Measurements from ENCODE around the gene ADAMTSL1. TPM values are rescaled to one million over a fixed set of nuclear protein-coding genes. Genes with fewer than 3 reads are reported as not detected.
A peak's percentile ranks its signal among the peaks of the same experiment; 100 is the strongest.

The ADAMTSL1 gene
- total and polyA plus RNA-seq, 2 experiments from 2014 or later = 2.3 to 5.0 TPM

- no peaks in the 10 kb centered on the region for H3K36me3 ChIP-seq (ENCODE audit: insufficient read depth)
- no peak for TF ChIP-seq JUNB (IDR thresholded peaks at IDR 0.05; ENCODE audit: unreplicated experiment)
- peak; percentile 39 for ATAC-seq
- no peak overlapping the region for H3K27ac ChIP-seq (ENCODE audit: low read depth)
- DNase-seq (ENCODE audit: low spot score) = no peak
- H3K4me3 ChIP-seq = no peak overlapping the region
- peaks cover 24% of the 10 kb centered on the region for H3K4me1 Mint-ChIP-seq
- H3K9me3 Mint-ChIP-seq = no peaks in the 10 kb centered on the region
- peaks cover 2% of the 10 kb centered on the region for H3K27me3 Mint-ChIP-seq (ENCODE audit: insufficient read depth, low read depth, poor library complexity)
- peaks cover 8% of the 10 kb centered on the region; the same call in 1 of the 2 replicates for H3K9me2 ChIP-seq (ENCODE audit: insufficient read depth)
- no peaks in the 10 kb centered on the region for H3F3A ChIP-seq (replicated peaks; ENCODE audit: low read depth)
- no peaks in the 10 kb centered on the region for H3K79me2 ChIP-seq (replicated peaks; ENCODE audit: insufficient read depth)
- no peaks in the 10 kb centered on the region for H4K20me1 ChIP-seq (replicated peaks; ENCODE audit: insufficient read depth)
- H3K4me1 ChIP-seq (ENCODE audit: insufficient read depth) = peaks cover 3% of the 10 kb centered on the region
- no peaks in the 10 kb centered on the region for H3K27me3 ChIP-seq (ENCODE audit: insufficient read depth)
- no peak overlapping the region for H3K4me3 Mint-ChIP-seq
- H3K4me2 ChIP-seq = no peak overlapping the region
- no peak overlapping the region for H2AFZ ChIP-seq
- H3K27ac Mint-ChIP-seq = no peak overlapping the region
- no peaks in the 10 kb centered on the region for H3K36me3 Mint-ChIP-seq (ENCODE audit: low read depth)
Measured at GRCh38 chr9:18826248-18826647, 352.3 kb downstream of the ADAMTSL1 start.

- ATAC-seq = no peak
- Histone ChIP-seq H3K4me3 (no peak overlapping the region), H3K4me1 (ENCODE audit: insufficient read depth) (no peaks in the 10 kb centered on the region; the same call in 1 of the 2 replicates), H3K27me3 (ENCODE audit: insufficient read depth) (no peaks in the 10 kb centered on the region), H3K4me2 (no peak overlapping the region), H4K20me1 (replicated peaks; ENCODE audit: insufficient read depth) (no peaks in the 10 kb centered on the region), H3K27ac (ENCODE audit: low read depth) (no peak overlapping the region), H3K79me2 (replicated peaks; ENCODE audit: insufficient read depth) (no peaks in the 10 kb centered on the region), H3F3A (replicated peaks; ENCODE audit: low read depth) (no peaks in the 10 kb centered on the region), H2AFZ (no peak overlapping the region), H3K9me2 (ENCODE audit: insufficient read depth) (0 out of 2 replicates have a peak, but pooled peaks cover 5% of the 10 kb centered on the region), H3K36me3 (ENCODE audit: insufficient read depth) (no peaks in the 10 kb centered on the region)
- Mint-ChIP-seq H3K4me3 (no peak overlapping the region), H3K4me1 (peaks cover 16% of the 10 kb centered on the region), H3K9me3 (no peaks in the 10 kb centered on the region), H3K27me3 (ENCODE audit: insufficient read depth, low read depth, poor library complexity) (no peaks in the 10 kb centered on the region), H3K36me3 (ENCODE audit: low read depth) (no peaks in the 10 kb centered on the region), H3K27ac (no peak overlapping the region)
- no peak for DNase-seq (ENCODE audit: low spot score)
- TF ChIP-seq NANOG (IDR thresholded peaks at IDR 0.05; ENCODE audit: borderline replicate concordance) (no peak), ETS1 (IDR thresholded peaks at IDR 0.05) (no peak), JUNB (IDR thresholded peaks at IDR 0.05; ENCODE audit: unreplicated experiment) (no peak), EZH2 (IDR thresholded peaks at IDR 0.05; ENCODE audit: low read depth, unreplicated experiment) (no peak), ZNF462 (CRISPR knock-in tag; IDR thresholded peaks at IDR 0.05) (no peak), POLR2AphosphoS5 (IDR thresholded peaks at IDR 0.05; ENCODE audit: low read depth) (no peak), REST (IDR thresholded peaks at IDR 0.05; ENCODE audit: unreplicated experiment) (no peak), ZNF331 (CRISPR knock-in tag; IDR thresholded peaks at IDR 0.05; ENCODE audit: low read depth) (no peak), CREB1 (CRISPR knock-in tag; IDR thresholded peaks at IDR 0.05; ENCODE audit: low read depth) (no peak), STAT1 (IDR thresholded peaks at IDR 0.05; ENCODE audit: unreplicated experiment) (no peak)
Measured at GRCh38 chr9:18829066-18829465, 355.1 kb downstream of the ADAMTSL1 start.
